ENCODE measurements around the gene GPR119. TPM values are rescaled to one million over a fixed set of nuclear protein-coding genes. Genes with fewer than 3 reads are reported as not detected.

Gene GPR119
- total and polyA plus RNA-seq, 2 of the 8 experiments (the other 6 are each of a cell fraction or from before 2014, with no cell fraction given), result 0.11 TPM; not detected in 1

GRCh38 chrX:130413415-130413814 lies 27.9 kb upstream of the GPR119 start (continued):
- TF ChIP-seq, protein P1, sequence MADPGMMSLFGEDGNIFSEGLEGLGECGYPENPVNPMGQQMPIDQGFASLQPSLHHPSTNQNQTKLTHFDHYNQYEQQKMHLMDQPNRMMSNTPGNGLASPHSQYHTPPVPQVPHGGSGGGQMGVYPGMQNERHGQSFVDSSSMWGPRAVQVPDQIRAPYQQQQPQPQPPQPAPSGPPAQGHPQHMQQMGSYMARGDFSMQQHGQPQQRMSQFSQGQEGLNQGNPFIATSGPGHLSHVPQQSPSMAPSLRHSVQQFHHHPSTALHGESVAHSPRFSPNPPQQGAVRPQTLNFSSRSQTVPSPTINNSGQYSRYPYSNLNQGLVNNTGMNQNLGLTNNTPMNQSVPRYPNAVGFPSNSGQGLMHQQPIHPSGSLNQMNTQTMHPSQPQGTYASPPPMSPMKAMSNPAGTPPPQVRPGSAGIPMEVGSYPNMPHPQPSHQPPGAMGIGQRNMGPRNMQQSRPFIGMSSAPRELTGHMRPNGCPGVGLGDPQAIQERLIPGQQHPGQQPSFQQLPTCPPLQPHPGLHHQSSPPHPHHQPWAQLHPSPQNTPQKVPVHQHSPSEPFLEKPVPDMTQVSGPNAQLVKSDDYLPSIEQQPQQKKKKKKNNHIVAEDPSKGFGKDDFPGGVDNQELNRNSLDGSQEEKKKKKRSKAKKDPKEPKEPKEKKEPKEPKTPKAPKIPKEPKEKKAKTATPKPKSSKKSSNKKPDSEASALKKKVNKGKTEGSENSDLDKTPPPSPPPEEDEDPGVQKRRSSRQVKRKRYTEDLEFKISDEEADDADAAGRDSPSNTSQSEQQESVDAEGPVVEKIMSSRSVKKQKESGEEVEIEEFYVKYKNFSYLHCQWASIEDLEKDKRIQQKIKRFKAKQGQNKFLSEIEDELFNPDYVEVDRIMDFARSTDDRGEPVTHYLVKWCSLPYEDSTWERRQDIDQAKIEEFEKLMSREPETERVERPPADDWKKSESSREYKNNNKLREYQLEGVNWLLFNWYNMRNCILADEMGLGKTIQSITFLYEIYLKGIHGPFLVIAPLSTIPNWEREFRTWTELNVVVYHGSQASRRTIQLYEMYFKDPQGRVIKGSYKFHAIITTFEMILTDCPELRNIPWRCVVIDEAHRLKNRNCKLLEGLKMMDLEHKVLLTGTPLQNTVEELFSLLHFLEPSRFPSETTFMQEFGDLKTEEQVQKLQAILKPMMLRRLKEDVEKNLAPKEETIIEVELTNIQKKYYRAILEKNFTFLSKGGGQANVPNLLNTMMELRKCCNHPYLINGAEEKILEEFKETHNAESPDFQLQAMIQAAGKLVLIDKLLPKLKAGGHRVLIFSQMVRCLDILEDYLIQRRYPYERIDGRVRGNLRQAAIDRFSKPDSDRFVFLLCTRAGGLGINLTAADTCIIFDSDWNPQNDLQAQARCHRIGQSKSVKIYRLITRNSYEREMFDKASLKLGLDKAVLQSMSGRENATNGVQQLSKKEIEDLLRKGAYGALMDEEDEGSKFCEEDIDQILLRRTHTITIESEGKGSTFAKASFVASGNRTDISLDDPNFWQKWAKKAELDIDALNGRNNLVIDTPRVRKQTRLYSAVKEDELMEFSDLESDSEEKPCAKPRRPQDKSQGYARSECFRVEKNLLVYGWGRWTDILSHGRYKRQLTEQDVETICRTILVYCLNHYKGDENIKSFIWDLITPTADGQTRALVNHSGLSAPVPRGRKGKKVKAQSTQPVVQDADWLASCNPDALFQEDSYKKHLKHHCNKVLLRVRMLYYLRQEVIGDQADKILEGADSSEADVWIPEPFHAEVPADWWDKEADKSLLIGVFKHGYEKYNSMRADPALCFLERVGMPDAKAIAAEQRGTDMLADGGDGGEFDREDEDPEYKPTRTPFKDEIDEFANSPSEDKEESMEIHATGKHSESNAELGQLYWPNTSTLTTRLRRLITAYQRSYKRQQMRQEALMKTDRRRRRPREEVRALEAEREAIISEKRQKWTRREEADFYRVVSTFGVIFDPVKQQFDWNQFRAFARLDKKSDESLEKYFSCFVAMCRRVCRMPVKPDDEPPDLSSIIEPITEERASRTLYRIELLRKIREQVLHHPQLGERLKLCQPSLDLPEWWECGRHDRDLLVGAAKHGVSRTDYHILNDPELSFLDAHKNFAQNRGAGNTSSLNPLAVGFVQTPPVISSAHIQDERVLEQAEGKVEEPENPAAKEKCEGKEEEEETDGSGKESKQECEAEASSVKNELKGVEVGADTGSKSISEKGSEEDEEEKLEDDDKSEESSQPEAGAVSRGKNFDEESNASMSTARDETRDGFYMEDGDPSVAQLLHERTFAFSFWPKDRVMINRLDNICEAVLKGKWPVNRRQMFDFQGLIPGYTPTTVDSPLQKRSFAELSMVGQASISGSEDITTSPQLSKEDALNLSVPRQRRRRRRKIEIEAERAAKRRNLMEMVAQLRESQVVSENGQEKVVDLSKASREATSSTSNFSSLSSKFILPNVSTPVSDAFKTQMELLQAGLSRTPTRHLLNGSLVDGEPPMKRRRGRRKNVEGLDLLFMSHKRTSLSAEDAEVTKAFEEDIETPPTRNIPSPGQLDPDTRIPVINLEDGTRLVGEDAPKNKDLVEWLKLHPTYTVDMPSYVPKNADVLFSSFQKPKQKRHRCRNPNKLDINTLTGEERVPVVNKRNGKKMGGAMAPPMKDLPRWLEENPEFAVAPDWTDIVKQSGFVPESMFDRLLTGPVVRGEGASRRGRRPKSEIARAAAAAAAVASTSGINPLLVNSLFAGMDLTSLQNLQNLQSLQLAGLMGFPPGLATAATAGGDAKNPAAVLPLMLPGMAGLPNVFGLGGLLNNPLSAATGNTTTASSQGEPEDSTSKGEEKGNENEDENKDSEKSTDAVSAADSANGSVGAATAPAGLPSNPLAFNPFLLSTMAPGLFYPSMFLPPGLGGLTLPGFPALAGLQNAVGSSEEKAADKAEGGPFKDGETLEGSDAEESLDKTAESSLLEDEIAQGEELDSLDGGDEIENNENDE (IDR thresholded peaks at IDR 0.05; ENCODE audit: insufficient replicate concordance, low read length), result no peak
- TF ChIP-seq KDM5A (IDR thresholded peaks at IDR 0.05; ENCODE audit: low read length), result no peak
- no peak for TF ChIP-seq CBX8 (IDR thresholded peaks at IDR 0.05; ENCODE audit: borderline replicate concordance, low read depth, low read length)
- TF ChIP-seq SP4 (IDR thresholded peaks at IDR 0.05; ENCODE audit: low read length), result no peak
- TF ChIP-seq RAD21 (IDR thresholded peaks at IDR 0.05 in 1 of 2, conservative IDR thresholded peaks at IDR 0.05 in 1 of 2; ENCODE audit: low read depth in 2 of 2, low read length in 2 of 2), result no peak
- no peak for TF ChIP-seq TAF1 (IDR thresholded peaks at IDR 0.05; ENCODE audit: low read depth, low read length)
- TF ChIP-seq CBX5 (IDR thresholded peaks at IDR 0.05; ENCODE audit: low read depth, low read length), result no peak
- no peak for TF ChIP-seq SAP30 (IDR thresholded peaks at IDR 0.05; ENCODE audit: insufficient read depth, insufficient replicate concordance, low read length)
